ENCODE measurements around the gene CDK11B.

Gene CDK11B

DNA sequence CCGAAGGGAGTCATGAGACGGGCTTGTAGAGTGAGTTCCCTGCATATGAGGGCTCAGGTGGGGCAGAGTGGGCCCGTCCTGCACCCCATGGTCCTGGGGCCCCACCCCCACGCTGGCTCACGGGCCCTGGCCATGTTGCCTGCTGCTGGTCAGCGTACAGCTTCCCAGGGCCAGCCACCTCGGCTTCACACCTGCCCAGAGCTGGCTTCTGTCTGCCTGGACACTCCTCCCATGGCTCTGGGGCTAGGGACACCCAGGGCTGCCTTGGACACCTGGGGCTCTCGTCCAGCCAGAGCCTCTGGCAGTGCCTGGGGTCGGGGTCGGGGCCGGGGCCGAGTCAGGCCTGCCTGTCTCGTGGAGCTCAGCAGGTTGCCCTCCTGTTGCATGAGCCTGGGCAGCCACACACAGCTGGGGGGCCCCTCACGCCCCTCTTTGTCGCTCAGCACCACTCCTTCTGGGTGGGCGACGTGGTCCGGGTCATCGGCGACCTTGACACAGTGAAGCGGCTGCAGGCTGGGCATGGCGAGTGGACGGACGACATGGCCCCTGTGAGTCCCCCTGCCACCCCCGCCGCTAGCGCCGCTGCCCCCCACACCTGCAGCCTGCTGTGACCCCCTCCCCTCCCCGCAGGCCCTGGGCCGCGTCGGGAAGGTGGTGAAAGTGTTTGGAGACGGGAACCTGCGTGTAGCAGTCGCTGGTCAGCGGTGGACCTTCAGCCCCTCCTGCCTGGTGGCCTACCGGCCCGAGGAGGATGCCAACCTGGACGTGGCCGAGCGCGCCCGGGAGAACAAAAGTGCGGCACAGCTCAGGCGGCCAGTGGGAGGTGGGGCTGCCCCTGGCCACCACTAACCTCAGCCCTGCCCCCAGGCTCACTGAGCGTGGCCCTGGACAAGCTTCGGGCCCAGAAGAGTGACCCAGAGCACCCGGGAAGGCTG lies 32.3 kb downstream of the CDK11B start:
- no peak for DNase-seq

DNA sequence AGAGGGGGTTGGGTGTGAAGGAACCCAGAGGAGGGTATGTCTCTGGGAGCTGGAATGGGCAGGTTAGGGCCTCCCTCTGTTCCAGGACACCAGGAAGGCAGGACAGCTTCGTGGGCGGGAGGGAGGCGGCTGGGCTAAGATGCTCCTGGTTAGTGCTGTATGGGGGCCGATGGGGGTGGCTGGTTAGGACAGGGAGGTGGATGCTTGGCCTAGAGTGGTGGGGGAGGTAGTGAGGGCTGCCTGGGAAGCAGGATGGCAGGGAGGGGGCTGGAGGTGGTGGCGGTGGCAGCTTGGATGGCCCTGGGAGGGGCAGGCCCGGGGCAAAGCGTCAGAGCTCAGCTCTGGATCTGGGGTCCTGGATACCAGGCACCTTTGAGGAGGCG lies 33.0 kb downstream of the CDK11B start:
- no peak for DNase-seq

DNA sequence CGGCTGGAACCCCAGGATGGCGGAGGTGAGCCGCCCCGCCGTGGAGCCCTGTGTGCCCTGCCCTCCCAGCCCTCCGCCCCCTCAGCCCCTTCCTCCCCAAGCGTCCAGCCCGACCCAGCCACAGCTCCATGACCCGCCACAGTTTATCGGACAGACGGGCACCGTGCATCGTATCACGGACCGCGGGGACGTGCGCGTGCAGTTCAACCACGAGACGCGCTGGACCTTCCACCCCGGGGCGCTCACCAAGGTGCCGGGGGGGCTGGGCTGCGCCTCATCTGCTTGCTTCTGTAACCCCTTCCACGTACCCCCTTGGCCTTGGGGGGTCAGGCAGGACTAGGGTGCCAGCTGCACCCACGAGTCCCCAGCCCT lies 33.4 kb downstream of the CDK11B start:
- no peak for DNase-seq

DNA sequence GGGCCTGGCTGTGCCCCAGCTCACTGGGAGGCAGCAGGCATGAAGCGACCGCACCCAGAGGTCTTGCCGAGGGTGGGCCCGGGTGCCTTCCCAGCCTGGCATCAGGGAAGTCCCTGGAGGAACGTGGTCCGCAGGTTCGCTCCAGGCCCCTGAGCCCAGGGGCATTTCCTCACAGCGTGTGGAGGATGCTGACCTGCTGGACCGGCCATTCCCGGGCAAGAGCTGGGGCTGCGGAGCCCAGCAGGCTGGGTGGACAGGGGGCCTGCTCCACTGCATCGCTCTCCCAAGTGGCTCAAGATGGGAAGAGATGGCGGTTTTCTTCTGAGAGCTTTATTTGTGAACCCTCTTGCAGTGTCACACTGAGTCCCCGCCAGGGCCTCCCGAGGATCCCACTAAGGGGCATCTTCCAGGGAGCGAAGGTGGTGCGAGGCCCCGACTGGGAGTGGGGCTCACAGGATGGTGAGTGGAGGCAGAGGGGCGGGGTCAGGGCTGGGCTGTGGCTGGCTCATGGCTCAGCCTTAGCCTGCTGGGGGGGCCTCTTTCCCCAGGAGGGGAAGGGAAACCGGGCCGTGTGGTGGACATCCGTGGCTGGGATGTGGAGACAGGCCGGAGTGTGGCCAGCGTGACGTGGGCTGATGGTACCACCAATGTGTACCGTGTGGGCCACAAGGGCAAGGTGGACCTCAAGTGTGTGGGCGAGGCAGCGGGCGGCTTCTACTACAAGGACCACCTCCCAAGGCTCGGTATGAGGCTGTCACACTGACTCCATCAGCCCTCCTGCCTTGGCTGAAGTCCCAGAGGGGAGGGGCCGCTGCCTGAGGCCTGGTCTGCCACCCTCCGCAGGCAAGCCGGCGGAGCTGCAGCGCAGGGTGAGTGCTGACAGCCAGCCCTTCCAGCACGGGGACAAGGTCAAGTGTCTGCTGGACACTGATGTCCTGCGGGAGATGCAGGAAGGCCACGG lies 34.1 kb downstream of the CDK11B start:
- no peak for DNase-seq

DNA sequence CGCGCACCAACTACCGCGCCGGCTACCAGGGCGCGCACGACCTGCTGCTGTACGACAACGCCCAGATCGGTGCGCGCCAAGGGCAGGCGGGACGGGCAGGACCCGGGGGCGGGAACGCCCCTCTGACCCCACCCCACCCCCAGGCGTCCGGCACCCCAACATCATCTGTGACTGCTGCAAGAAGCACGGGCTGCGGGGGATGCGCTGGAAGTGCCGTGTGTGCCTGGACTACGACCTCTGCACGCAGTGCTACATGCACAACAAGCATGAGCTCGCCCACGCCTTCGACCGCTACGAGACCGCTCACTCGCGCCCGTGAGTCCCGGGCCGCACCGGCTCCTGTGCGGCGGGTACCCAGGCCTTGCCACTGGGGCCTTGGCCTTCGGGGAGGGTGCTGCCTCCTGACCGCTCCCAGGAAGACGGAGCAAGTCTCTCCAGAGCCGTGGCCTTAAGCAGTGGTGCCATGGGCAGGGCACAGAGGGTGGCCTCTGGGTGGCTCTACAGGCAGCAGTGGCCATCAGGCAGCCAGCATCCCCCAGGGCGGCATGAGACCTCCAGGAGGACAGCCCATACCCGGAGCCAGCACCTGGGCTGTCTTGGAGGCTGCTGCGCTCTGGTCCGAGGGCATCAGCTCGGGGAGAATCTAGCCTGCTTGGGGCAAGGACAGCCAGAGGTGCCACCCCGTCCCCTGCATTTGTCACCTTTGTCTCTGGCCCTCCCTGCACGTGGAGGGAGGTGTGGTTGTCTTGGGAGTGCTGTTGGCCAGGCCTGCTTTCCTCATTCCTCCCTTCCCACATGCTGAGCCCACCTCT lies 35.0 kb downstream of the CDK11B start:
- no peak for DNase-seq

DNA sequence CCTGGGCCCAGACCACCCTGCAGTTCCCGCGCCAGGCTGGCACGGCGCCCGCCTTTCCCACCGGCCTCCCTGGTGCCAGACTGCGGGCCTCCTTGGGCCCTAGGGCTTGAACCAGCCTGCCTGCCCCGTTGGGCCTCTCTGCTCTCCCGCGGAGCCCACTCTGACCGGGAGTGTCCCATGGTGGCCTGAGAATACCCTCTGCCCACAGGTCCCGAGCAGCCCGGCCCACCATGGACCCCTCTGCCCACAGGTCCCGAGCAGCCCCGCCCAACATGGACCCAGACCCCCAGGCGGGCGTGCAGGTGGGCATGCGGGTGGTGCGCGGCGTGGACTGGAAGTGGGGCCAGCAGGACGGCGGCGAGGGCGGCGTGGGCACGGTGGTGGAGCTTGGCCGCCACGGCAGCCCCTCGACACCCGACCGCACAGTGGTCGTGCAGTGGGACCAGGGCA lies 35.6 kb downstream of the CDK11B start:
- DNase-seq, result no peak

DNA sequence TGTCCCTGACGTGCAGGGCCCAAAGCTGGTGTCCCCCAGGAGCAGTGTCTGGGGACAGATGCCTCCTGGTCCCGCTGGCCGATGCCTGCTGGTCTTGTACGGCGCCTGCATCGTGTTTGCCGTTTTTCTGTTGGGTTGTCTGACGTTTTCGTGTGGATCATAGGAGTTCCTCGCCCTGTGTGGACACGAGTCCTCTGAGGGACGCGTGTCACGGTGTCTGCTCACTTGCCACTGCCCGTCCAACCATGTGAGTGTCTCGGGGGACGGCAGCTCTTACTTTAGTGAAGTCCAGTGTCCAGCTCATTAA lies 36.1 kb downstream of the CDK11B start:
- no peak for DNase-seq

DNA sequence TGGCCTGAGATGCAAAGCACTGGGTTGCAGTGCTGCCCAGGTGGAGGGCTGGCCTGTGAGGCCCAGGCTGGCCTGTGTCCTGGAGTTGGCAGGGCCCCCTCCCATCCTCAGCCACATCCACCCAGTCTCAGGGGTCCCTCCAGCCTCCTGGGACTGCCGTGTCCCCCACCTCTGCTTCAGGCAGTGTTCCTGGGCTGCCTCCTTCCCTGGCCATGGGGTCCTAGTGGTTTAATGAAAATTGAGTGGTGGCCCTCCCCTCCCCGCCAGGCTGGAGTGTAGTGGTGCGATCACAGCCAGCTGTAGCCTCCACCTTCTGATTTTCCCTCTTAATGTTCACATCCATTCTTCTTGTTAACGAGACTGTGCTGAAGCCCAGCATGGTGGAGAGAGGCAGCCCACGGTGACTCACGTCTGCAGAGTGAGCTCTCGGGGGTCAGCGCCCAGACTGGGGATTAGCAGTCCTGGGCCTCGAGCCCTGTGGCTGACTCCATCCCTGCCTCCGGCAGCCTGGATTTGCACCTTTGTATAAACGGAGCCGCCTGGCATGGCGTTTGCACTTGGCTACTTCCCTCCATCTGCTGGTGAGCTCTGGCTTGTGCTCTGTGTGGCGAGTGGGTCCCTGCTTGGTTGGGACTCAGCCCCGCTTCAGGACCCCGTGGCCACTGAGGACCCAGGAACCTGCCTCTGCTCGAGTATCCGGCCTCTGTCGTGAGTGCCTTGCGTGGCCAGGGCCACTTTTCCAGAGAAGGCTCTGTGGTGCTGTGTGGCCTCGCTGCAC lies 36.6 kb downstream of the CDK11B start:
- no peak for DNase-seq

DNA sequence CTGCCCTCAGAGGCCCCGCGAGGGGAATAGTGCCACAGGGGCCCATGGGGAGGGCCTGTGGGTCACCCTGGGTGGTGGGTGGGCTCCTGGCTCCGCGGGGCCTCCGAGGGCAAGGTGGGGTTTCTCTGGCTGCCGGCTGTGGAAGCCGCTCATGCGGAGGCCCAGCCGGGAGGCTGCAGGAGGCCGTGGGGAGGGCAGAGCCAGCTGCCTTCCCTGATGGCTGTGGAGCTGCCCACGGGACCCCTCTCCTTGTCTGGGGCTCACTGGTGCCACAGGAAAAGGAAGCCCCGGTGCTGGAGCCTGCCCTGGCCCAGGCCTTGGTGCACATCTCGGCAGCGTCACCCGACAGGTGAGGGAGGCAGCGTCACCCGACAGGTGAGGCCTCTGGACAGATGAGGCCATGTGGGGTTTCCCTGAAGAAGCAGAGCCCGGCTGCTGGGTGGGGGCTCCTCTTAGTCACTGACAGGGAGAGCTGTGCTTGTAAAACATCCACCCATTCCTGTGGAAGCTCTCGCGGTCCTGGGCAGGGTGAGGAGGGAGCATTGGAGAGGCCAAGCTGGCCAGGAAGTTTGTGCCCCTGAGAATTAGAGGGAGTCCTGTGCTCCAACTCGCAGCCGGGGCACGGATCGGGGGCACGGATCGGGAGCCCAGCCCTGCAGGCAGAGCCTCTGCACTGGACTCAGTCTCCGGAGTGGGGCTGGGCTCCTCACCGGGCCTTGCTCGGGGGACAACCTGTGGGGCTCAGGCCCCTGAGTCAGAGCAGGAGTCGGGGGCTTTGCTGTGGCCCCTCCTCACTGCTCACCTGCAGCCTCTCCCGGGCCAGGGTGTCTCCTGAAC lies 37.4 kb downstream of the CDK11B start:
- no peak for DNase-seq

GRCh38 chr1:1620433-1621139 lies 38.2 kb downstream of the CDK11B start:
- no peak for DNase-seq

GRCh38 chr1:1619917-1620361 lies 38.9 kb downstream of the CDK11B start:
- no peak for DNase-seq

DNA sequence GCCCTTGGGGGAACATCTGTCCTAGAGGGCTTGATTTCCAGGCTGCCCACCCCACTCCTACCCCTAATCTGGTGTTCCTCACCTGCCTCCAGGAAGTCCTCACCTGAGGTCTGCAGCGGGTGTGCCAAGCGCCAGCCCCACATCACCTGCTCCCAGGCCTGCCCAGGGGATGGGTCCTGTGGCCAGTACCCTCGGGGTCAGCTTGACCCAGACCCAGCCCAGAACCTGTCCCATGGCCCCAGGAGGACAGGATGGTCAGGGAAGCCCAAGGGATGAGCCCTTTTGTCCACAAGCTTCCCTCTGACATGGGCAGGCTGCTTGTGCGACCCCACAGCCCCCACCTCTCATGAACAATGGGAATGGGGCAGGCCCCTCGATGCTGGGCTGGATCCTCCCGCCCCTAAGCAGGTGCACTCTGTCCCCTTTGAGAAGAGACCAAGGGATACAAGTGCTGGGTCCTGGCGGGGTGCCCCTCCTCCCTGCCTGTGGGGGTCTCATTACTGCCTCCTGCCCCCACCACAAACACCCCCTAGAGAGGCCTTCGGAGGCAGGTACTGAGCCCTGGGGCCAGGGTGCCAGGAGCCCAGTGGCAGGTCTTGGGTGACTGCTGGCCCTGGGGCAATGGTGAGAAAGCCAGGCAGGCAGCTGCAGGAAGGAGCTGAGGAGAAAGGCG lies 40.3 kb downstream of the CDK11B start:
- no peak for DNase-seq

- DNase-seq, result no peak
These were observed 40.9 kb downstream of the CDK11B start for GRCh38 chr1:1617925-1618324.

- DNase-seq, result no peak
These were observed 41.3 kb downstream of the CDK11B start for GRCh38 chr1:1617516-1617915.

GRCh38 chr1:1616838-1617237 lies 42.0 kb downstream of the CDK11B start:
- no peak for DNase-seq

DNA sequence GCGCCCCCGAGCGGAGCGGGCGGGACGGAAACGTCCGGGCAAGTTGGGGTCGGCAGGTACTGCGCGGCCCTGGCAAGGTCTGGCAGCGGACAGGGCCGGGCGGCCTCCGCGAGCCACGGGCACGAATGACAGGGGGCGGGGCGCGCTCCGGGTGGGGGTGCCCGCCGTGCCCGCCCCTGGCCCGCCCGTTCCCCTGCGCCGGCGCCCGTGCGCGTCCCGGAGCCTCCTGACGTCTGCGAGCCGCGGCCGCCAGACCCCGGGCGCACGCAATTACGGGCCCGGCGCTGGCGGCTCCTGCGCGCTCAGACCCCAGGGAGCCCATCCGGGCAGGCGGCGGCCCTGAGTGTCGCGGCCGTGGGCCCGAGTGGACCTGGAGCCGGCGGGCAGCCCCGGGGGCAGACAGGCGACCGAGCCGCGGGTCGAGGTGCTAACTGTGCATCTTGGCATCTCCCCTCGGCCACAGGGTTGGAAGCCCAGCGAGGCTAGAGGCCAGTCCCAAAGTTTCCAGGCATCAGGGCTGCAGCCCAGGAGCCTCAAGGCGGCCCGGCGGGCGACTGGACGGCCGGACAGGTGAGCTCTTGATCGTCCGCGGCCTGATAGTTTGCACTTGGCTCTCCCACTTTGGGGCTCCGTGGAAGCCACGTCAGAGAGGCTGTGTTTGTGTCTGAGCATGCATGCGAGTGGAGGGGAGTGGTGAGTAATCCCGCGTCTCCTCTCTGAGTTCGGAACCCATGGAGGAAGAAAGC lies 42.6 kb downstream of the CDK11B start:
- DNase-seq, result peak; percentile 34 to 65

DNA sequence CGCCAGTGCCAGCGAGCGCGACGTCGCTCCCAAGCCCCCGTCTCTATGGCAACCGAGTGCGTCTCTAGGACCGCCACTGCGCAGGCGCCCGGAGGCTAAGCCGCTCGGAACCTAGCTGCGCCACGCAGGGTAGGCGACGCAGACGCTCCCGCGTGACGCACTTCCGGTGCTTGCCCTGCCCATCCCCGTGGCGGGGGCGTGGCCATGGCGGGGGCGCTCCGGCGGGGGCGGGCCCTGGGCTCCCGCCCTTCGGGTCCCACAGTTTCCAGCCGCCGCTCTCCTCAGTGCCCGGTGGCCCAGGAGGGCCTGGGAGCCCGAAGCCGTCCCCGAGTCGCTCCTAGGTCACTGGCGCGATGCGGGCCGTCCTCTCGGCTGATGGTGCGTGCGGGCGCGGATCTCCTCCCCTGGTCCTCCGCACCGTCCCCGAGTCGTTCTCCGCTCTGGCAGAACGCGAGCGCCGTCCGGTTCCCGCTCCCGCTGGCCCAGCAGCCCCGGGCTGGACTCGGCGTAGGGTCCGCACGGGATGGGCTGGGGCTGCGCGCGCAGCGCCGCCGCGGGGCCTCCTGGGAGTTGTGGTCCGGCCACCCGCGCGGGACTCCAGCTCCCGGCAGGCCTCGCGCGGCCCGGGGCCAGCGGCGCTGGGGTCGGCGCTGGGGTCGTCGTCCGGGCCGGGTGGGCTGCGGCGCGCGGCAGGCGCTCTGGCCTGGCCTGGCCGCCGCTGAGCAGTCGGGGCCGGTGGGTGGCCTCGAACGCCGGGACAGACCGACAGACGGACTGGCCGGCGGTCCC lies 43.4 kb downstream of the CDK11B start, which contains the start of gene MIB2:
TSS of gene MIB2 (plus strand) at position 245 of the 789 bp plus-strand sequence. CDS start 7,953 bp downstream, outside the sequence.
- DNase-seq, result peak; percentile 98 to 99

- DNase-seq, result no peak
These were observed 43.9 kb downstream of the CDK11B start for GRCh38 chr1:1614954-1615255.

Data from CD4-positive, alpha-beta T cell treated with Interferon alpha-2 for 1 hour (primary cell).